BLaER1 (cell line): Measurements from ENCODE around the gene TM7SF3.

Source experiments
- H3K27ac ChIP-seq: shearing (Covaris generic); formaldehyde crosslinking; 2 replicates; pipeline ENCODE4 v1.8.1; 2022
- H3K27me3 ChIP-seq: shearing (Covaris generic); formaldehyde crosslinking; 2 replicates; pipeline ENCODE4 v1.8.1; 2022
- H3K36me3 ChIP-seq: shearing (Covaris generic); formaldehyde crosslinking; 2 replicates; pipeline ENCODE4 v1.8.1; 2022
- H3K4me1 ChIP-seq: shearing (Covaris generic); formaldehyde crosslinking; 2 replicates; pipeline ENCODE4 v1.8.1; 2022
- H3K4me2 ChIP-seq: shearing (Covaris generic); formaldehyde crosslinking; 2 replicates; pipeline ENCODE4 v1.8.1; 2022
- H3K4me3 ChIP-seq: shearing (Covaris generic); formaldehyde crosslinking; 2 replicates; pipeline ENCODE4 v1.8.1; 2022
- H3K9ac ChIP-seq: shearing (Covaris generic); formaldehyde crosslinking; 2 replicates; pipeline ENCODE4 v1.8.1; 2022
- H3K9me3 ChIP-seq: shearing (Covaris generic); formaldehyde crosslinking; 2 replicates; pipeline ENCODE4 v1.8.1; 2022
- H4K20me1 ChIP-seq: shearing (Covaris generic); formaldehyde crosslinking; 2 replicates; pipeline ENCODE4 v1.8.1; 2022
- Cebpa-rat ChIP-seq: shearing (Covaris generic); IDR thresholded peaks from 2 replicates; pipeline ENCODE4 v1.8.1; 2022

The TM7SF3 gene, protein sequence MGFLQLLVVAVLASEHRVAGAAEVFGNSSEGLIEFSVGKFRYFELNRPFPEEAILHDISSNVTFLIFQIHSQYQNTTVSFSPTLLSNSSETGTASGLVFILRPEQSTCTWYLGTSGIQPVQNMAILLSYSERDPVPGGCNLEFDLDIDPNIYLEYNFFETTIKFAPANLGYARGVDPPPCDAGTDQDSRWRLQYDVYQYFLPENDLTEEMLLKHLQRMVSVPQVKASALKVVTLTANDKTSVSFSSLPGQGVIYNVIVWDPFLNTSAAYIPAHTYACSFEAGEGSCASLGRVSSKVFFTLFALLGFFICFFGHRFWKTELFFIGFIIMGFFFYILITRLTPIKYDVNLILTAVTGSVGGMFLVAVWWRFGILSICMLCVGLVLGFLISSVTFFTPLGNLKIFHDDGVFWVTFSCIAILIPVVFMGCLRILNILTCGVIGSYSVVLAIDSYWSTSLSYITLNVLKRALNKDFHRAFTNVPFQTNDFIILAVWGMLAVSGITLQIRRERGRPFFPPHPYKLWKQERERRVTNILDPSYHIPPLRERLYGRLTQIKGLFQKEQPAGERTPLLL

DNA sequence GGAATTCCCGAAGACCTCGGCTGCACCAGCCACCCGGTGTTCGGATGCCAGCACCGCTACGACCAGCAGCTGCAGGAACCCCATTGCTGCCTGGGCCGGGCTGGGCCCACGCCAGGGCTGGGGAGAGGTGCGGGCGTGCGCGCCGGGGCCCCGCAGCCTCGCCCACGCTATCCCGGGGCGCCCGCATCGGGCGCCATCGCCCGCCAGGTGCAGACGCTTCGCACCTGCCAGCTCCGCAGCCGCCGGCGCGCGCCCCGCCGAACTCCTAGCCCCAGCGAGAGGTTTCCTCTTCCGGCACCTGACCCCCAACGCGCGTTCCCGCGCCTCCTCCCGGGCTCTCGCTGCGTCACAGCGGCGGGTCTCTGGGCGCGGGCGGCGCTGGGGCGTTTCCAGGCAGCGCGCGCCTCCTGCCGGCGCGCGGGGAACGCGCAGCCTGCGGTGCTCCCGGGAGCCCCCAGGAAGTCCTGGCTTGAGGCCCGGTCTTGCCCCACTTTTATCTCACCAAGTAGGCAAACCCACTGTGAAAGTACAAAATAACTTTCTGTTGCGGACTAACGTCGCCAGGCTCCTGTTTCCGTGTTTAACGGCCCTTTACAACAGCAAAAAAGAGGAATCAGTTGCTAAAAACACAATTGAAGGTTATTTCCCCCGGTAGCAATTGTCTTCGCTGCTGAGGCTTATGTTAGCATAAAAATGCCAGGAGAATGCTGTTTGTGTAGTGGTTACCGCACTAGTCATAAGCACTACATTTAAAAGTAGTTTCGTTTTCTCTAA is at the start of gene TM7SF3:
TSS of gene TM7SF3 (minus strand) at position 300 of the 774 bp plus-strand sequence. CDS start at position 84, 216 bp downstream.
- Histone ChIP-seq H4K20me1 (0 out of 2 replicates have a peak, but pooled peaks cover 5% of the 10 kb centered on the region), H3K27ac (peak within 1 kb of the TSS; percentile 87), H3K9me3 (no peaks in the 10 kb centered on the region), H3K9ac (peak within 1 kb of the TSS; percentile 86), H3K27me3 (no peaks in the 10 kb centered on the region), H3K4me3 (peak within 1 kb of the TSS; percentile 94), H3K4me1 (peaks cover 60% of the 10 kb centered on the region), H3K36me3 (0 out of 2 replicates have a peak, but pooled peaks cover 5% of the 10 kb centered on the region), H3K4me2 (peak within 1 kb of the TSS; percentile 89)
- no peak for TF ChIP-seq Cebpa-rat

DNA sequence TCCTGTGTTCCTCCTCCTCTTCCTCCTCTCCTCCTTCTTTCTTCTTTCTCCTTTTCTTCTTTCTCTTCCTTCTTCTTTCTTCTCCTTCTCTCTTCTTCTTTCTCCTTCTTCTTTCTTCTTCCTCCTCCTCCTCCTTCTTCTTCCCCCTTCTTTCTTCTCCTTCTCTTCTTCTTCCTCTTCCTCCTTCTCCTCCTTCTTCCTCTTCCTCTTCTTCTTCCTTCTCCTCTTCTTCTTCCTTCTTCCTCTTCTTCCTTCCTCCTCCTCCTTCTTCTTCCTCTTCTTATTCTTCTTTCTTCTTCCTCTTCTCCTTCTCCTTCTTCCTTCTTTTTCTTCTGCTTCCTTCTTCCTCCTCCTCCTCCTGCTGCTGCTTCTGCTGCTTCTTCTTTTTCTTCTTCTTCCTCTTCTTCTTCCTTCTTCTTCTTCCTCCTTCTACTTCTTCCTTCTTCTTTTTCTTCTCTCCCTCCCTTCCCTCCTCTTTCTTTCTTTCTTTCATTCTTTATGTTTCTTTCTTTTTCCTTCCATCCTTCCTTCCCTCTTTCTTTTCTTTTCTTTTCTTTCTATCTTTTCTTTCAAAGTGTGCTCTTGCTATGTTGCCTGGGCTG is 49.2 kb upstream of the TM7SF3 start:
- Histone ChIP-seq H3K9me3 (peaks cover 17% of the 10 kb centered on the region), H3K9ac (no peak overlapping the region), H4K20me1 (no peaks in the 10 kb centered on the region), H3K36me3 (peaks cover 13% of the 10 kb centered on the region; the same call in 1 of the 2 replicates), H3K4me1 (no peaks in the 10 kb centered on the region), H3K4me3 (no peak overlapping the region), H3K4me2 (no peak overlapping the region), H3K27me3 (no peaks in the 10 kb centered on the region), H3K27ac (no peak overlapping the region)
- no peak for TF ChIP-seq Cebpa-rat

DNA sequence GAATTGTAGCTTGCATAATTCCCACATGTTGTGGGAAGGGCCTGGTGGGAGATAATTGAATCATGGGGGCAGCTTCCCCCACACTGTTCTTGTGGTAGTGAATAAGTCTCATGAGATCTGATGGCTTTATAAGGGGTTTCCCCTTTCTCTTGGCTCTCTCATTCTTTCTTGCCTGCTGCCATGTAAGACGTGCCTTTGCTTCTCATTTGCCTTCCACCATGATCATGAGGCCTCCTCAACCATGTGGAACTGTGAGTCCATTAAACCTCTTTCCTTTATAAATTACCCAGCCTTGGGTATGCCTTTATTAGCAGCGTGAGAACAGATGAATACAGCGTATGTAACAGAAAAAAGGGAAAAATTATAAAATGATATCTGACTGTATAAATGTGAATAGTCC is 47.1 kb upstream of the TM7SF3 start:
- TF ChIP-seq Cebpa-rat = no peak
- H3K4me3 ChIP-seq = no peak overlapping the region
- no peak overlapping the region for H3K27ac ChIP-seq
- H3K4me1 ChIP-seq = no peaks in the 10 kb centered on the region
- no peak overlapping the region for H3K4me2 ChIP-seq
- peaks cover 17% of the 10 kb centered on the region for H3K9me3 ChIP-seq
- H4K20me1 ChIP-seq = no peaks in the 10 kb centered on the region
- no peak overlapping the region for H3K9ac ChIP-seq
- peaks cover 13% of the 10 kb centered on the region; the same call in 1 of the 2 replicates for H3K36me3 ChIP-seq
- no peaks in the 10 kb centered on the region for H3K27me3 ChIP-seq

DNA sequence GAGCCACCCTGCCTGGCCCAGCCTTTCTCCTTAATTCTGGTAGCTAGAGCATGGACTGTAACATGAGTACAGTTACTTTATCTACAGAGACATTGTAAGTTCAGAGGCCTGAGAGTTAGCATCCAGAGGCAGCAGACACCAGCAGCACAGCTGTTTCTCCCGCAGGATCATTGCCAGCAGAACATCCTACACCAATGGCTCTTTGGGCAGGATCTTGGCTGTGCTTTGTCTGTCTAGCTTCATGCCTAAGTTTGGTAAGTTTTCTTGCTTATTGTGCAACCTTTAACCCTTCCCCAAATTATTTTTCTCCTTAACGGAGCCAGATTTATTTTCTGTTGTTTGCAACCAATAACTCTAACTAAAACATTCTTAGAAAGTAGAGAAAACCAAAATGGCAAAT is 46.6 kb upstream of the TM7SF3 start:
- Histone ChIP-seq H3K9me3 (peaks cover 17% of the 10 kb centered on the region), H3K36me3 (peaks cover 13% of the 10 kb centered on the region; the same call in 1 of the 2 replicates), H3K27ac (no peak overlapping the region), H3K4me2 (no peak overlapping the region), H3K4me1 (no peaks in the 10 kb centered on the region), H4K20me1 (no peaks in the 10 kb centered on the region), H3K27me3 (no peaks in the 10 kb centered on the region), H3K9ac (no peak overlapping the region), H3K4me3 (no peak overlapping the region)
- TF ChIP-seq Cebpa-rat = no peak

DNA sequence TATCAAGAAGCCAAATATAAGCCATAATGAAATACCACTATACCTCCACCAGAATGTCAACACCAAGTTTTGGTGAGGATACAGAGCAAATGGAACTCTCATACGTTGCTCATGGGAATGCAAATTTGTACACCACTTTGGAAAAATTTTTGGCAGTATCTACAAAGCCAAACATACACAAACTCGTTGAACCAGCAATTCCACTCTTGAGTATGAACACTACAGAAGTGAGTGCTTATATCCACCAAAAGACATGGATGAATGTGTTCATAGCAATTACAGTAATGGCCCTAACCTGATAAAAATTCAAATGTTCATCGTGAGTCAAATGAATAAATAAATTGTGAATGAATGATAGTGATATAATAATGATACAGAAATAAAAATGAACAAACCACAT is 43.4 kb upstream of the TM7SF3 start:
- no peak overlapping the region for H3K27ac ChIP-seq
- no peak for TF ChIP-seq Cebpa-rat
- H3K27me3 ChIP-seq = no peaks in the 10 kb centered on the region
- no peak overlapping the region for H3K4me3 ChIP-seq
- H3K4me1 ChIP-seq = no peaks in the 10 kb centered on the region
- no peak overlapping the region for H3K9ac ChIP-seq
- H4K20me1 ChIP-seq = no peaks in the 10 kb centered on the region
- H3K36me3 ChIP-seq = peaks cover 13% of the 10 kb centered on the region; the same call in 1 of the 2 replicates
- no peak overlapping the region for H3K4me2 ChIP-seq
- H3K9me3 ChIP-seq = peaks cover 17% of the 10 kb centered on the region

DNA sequence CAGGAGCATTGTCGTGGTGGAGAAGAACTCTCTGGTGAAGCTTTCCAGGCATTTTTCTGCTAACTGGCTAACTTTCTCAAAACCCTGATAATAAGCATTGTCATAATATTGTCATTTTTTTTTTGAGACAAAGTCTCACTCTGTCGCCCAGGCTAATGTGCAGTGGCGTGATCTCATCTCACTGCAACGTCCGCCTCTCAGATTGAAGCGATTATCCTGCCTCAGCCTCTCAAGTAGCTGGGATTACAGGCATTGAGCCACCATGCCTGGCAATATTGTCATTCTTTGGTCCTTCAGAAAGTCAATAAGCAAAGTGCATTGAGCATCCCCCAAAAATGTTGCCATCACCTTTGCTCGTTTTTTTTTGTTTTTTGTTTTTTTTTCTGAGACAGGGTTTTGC is 41.8 kb upstream of the TM7SF3 start:
- H4K20me1 ChIP-seq = no peaks in the 10 kb centered on the region
- H3K4me3 ChIP-seq = no peak overlapping the region
- H3K27me3 ChIP-seq = no peaks in the 10 kb centered on the region
- no peak overlapping the region for H3K27ac ChIP-seq
- no peak overlapping the region for H3K9ac ChIP-seq
- no peak for TF ChIP-seq Cebpa-rat
- peaks cover 7% of the 10 kb centered on the region for H3K9me3 ChIP-seq
- H3K4me1 ChIP-seq = no peaks in the 10 kb centered on the region
- H3K4me2 ChIP-seq = no peak overlapping the region
- H3K36me3 ChIP-seq = 0 out of 2 replicates have a peak, but pooled peaks cover 5% of the 10 kb centered on the region

DNA sequence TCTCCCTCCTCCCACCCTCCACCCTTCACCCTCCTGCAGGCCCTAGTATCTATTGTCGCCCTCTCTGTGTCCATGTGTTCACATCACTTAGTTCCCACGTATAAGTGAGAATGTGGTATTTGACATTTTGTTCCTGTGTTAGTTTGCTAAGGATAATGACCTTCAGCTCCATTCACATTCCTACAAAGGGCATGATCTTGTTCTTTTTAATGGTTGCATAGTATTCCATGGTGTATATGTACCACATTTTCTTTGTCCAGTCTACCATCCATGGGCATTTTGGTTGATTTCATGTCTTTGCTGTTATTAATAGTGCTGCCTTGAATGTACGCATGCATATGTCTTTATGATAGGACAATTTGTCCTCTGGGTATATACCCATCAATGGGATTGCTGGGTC is 38.6 kb upstream of the TM7SF3 start:
- H3K36me3 ChIP-seq = no peaks in the 10 kb centered on the region
- H3K27ac ChIP-seq = no peak overlapping the region
- H3K4me1 ChIP-seq = no peaks in the 10 kb centered on the region
- no peaks in the 10 kb centered on the region for H3K9me3 ChIP-seq
- no peak overlapping the region for H3K4me2 ChIP-seq
- H3K4me3 ChIP-seq = no peak overlapping the region
- H3K27me3 ChIP-seq = no peaks in the 10 kb centered on the region
- no peak overlapping the region for H3K9ac ChIP-seq
- H4K20me1 ChIP-seq = no peaks in the 10 kb centered on the region
- TF ChIP-seq Cebpa-rat = no peak

DNA sequence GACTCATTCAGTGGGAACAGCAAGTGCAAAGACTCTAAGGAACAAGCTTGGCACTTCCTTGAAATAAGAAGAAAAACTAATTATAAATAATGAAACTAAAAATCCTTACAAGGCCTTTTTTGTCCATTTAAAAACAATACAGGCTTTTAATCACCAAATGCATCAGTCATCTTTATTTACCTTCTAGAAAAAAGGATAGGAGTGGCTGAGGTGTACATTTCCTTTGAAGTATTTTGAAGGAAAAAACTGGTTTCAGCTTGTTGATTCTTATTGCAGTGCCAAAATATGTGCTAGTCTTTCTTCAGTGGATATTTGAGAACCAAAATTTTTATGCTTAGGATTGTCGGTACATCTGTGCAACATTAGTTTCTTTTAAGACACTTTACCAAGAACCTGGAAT is 38.0 kb upstream of the TM7SF3 start:
- H3K27me3 ChIP-seq = no peaks in the 10 kb centered on the region

More for the DNA sequence above, 38.0 kb upstream of the TM7SF3 start:
- Histone ChIP-seq H3K4me2 (no peak overlapping the region), H3K9me3 (no peaks in the 10 kb centered on the region), H3K27ac (no peak overlapping the region), H4K20me1 (no peaks in the 10 kb centered on the region), H3K36me3 (no peaks in the 10 kb centered on the region), H3K4me3 (no peak overlapping the region), H3K9ac (no peak overlapping the region), H3K4me1 (no peaks in the 10 kb centered on the region)
- no peak for TF ChIP-seq Cebpa-rat
